HG02884 (cell line): Measurements from ENCODE around the gene STK32C.

Experiments
- ATAC-seq: cut with Tn5 transposase; IDR thresholded peaks from one replicate; pipeline ENCODE4 v1.9.1; 2021; ENCODE audit warnings: mild to moderate bottlenecking, moderate library complexity; ENCODE audit not compliant: unreplicated experiment

STK32C gene

GRCh38 chr10:132174237-132174636 lies 133.5 kb downstream of the STK32C start:
- ATAC-seq = no peak

- ATAC-seq = no peak
Measured at GRCh38 chr10:132173185-132173584, 134.6 kb downstream of the STK32C start.

- ATAC-seq = no peak
Measured at GRCh38 chr10:132172091-132173066, 135.4 kb downstream of the STK32C start.

- ATAC-seq = no peak
Measured at GRCh38 chr10:132170561-132171361, 137.0 kb downstream of the STK32C start.

GRCh38 chr10:132169766-132170560 lies 137.8 kb downstream of the STK32C start:
- no peak for ATAC-seq

GRCh38 chr10:132169031-132169765 lies 138.6 kb downstream of the STK32C start:
- ATAC-seq = no peak

- no peak for ATAC-seq
Measured at GRCh38 chr10:132168571-132169030, 139.1 kb downstream of the STK32C start.

GRCh38 chr10:132167976-132168375 lies 139.8 kb downstream of the STK32C start:
- ATAC-seq = no peak

- ATAC-seq = no peak
Measured at GRCh38 chr10:132167041-132167674, 140.6 kb downstream of the STK32C start.

GRCh38 chr10:132166216-132166950 lies 141.4 kb downstream of the STK32C start:
- ATAC-seq = no peak

GRCh38 chr10:132165416-132165980 lies 142.3 kb downstream of the STK32C start:
- no peak for ATAC-seq

GRCh38 chr10:132164761-132165278 lies 142.9 kb downstream of the STK32C start:
- ATAC-seq = no peak

GRCh38 chr10:132163826-132164515 lies 143.8 kb downstream of the STK32C start:
- ATAC-seq = no peak

- peak; percentile 56 for ATAC-seq
Measured at GRCh38 chr10:132163278-132163765, 144.4 kb downstream of the STK32C start.

- no peak for ATAC-seq
Measured at GRCh38 chr10:132162590-132163277, 145.0 kb downstream of the STK32C start.

GRCh38 chr10:132162021-132162531 lies 145.7 kb downstream of the STK32C start:
- ATAC-seq = no peak
